Epithelial cell of esophagus (primary cell): ENCODE data around the gene CPEB4.

Experiments
- DNase-seq: peaks from one replicate; pipeline ENCODE4 v3.0.0; 2010; ENCODE audit warnings: low read depth
- H3K4me3 ChIP-seq: 2 replicates; pipeline ENCODE4 v1.5.1; 2011; ENCODE audit warnings: mild to moderate bottlenecking, low read length, control low read depth
- CTCF ChIP-seq: IDR thresholded peaks from 2 replicates; pipeline ENCODE4 v1.5.1; 2011; ENCODE audit warnings: low read depth, mild to moderate bottlenecking, low read length, control low read depth, inconsistent platforms; ENCODE audit not compliant: insufficient read depth; ENCODE audit errors: missing control alignments

CPEB4 gene

GRCh38 chr5:173904151-173904550, 16.0 kb downstream of the CPEB4 start:
- no peak for DNase-seq
- TF ChIP-seq CTCF = no peak
- no peak overlapping the region for H3K4me3 ChIP-seq

- DNase-seq = no peak
- no peak overlapping the region for H3K4me3 ChIP-seq
- no peak for TF ChIP-seq CTCF
Observed at GRCh38 chr5:173907284-173907683, 19.1 kb downstream of the CPEB4 start.

GRCh38 chr5:173907686-173908371, 19.7 kb downstream of the CPEB4 start:
- no peak for TF ChIP-seq CTCF
- peak; percentile 13 for DNase-seq
- H3K4me3 ChIP-seq = no peak overlapping the region

- H3K4me3 ChIP-seq = no peak overlapping the region
- no peak for TF ChIP-seq CTCF
- no peak for DNase-seq
Observed at GRCh38 chr5:173909199-173909598, 21.1 kb downstream of the CPEB4 start.

- no peak overlapping the region for H3K4me3 ChIP-seq
- TF ChIP-seq CTCF = no peak
- no peak for DNase-seq
Observed at GRCh38 chr5:173910215-173910614, 22.1 kb downstream of the CPEB4 start.

GRCh38 chr5:173911623-173912022, 23.5 kb downstream of the CPEB4 start:
- no peak for TF ChIP-seq CTCF
- DNase-seq = no peak
- no peak overlapping the region for H3K4me3 ChIP-seq

- TF ChIP-seq CTCF = no peak
- DNase-seq = no peak
- no peak overlapping the region for H3K4me3 ChIP-seq
Observed at GRCh38 chr5:173913686-173914321, 25.7 kb downstream of the CPEB4 start.
